ENCODE measurements around the gene ELMOD3. TPM values are rescaled to one million over a fixed set of nuclear protein-coding genes. Genes with fewer than 3 reads are reported as not detected.
"Not testable (repeated sequence)": the region's sequence is repeated elsewhere in the genome, so short reads cannot be mapped to it uniquely, and the experiment has no call there.

The ELMOD3 gene
- total RNA-seq, 1 donor from 2014 or later = 22.2 TPM

GRCh38 chr2:85323351-85323987 is 31.1 kb upstream of the ELMOD3 start:
- H3K4me1 Mint-ChIP-seq (ENCODE audit: unreplicated experiment) = peaks cover 40% of the 10 kb centered on the region
- no peak for DNase-seq (ENCODE audit: extremely low spot score, unreplicated experiment)
- H3K36me3 Mint-ChIP-seq = peaks cover 49% of the 10 kb centered on the region
- H3K9me3 Mint-ChIP-seq = no peaks in the 10 kb centered on the region
- H3K27me3 Mint-ChIP-seq = no peaks in the 10 kb centered on the region
- TF ChIP-seq, protein P1, sequence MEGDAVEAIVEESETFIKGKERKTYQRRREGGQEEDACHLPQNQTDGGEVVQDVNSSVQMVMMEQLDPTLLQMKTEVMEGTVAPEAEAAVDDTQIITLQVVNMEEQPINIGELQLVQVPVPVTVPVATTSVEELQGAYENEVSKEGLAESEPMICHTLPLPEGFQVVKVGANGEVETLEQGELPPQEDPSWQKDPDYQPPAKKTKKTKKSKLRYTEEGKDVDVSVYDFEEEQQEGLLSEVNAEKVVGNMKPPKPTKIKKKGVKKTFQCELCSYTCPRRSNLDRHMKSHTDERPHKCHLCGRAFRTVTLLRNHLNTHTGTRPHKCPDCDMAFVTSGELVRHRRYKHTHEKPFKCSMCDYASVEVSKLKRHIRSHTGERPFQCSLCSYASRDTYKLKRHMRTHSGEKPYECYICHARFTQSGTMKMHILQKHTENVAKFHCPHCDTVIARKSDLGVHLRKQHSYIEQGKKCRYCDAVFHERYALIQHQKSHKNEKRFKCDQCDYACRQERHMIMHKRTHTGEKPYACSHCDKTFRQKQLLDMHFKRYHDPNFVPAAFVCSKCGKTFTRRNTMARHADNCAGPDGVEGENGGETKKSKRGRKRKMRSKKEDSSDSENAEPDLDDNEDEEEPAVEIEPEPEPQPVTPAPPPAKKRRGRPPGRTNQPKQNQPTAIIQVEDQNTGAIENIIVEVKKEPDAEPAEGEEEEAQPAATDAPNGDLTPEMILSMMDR (conservative IDR thresholded peaks at IDR 0.05) = no peak
- no peak overlapping the region for H3K4me3 Mint-ChIP-seq
- no peak overlapping the region for H3K27ac Mint-ChIP-seq

DNA sequence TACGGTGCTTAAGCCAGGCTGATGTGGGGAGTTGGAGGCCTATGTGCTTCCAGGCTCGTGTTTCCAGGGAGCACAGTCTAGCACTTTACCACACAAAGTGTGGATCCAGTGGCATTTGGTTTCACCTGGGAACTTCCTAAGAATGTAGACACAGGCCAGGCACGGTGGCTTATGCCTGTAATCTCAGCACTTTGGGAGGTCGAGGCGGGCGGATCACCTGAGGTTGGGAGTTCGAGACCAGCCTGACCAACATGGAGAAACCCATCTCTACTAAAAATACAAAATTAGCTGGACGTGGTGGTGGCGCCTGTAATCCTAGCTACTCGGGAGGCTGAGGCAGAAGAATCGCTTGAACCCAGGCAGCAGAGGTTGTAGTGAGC is 30.6 kb upstream of the ELMOD3 start:
- DNase-seq (ENCODE audit: extremely low spot score, unreplicated experiment); H3K9me3 Mint-ChIP-seq; H3K4me3 Mint-ChIP-seq; H3K27me3 Mint-ChIP-seq; H3K27ac Mint-ChIP-seq: not testable (repeated sequence)
- peaks cover 44% of the 10 kb centered on the region for H3K36me3 Mint-ChIP-seq
- H3K4me1 Mint-ChIP-seq (ENCODE audit: unreplicated experiment) = peaks cover 38% of the 10 kb centered on the region

GRCh38 chr2:85324639-85325465 is 29.7 kb upstream of the ELMOD3 start:
- peak overlapping the region; percentile 73 for H3K27ac Mint-ChIP-seq
- DNase-seq (ENCODE audit: extremely low spot score, unreplicated experiment) = no peak
- peaks cover 39% of the 10 kb centered on the region for H3K36me3 Mint-ChIP-seq
- no peaks in the 10 kb centered on the region for H3K9me3 Mint-ChIP-seq
- TF ChIP-seq, protein P1 (conservative IDR thresholded peaks at IDR 0.05) = no peak
- H3K4me3 Mint-ChIP-seq = peak overlapping the region; percentile 97
- H3K4me1 Mint-ChIP-seq (ENCODE audit: unreplicated experiment) = peaks cover 34% of the 10 kb centered on the region
- H3K27me3 Mint-ChIP-seq = no peaks in the 10 kb centered on the region

- TF ChIP-seq, protein P1 (conservative IDR thresholded peaks at IDR 0.05) = no peak
- peaks cover 33% of the 10 kb centered on the region for H3K4me1 Mint-ChIP-seq (ENCODE audit: unreplicated experiment)
- DNase-seq (ENCODE audit: extremely low spot score, unreplicated experiment) = no peak
- no peaks in the 10 kb centered on the region for H3K9me3 Mint-ChIP-seq
- peaks cover 33% of the 10 kb centered on the region for H3K36me3 Mint-ChIP-seq
- peak overlapping the region; percentile 73 for H3K27ac Mint-ChIP-seq
- H3K27me3 Mint-ChIP-seq = no peaks in the 10 kb centered on the region
- H3K4me3 Mint-ChIP-seq = peak overlapping the region; percentile 97
Measured at GRCh38 chr2:85325466-85325811, 29.1 kb upstream of the ELMOD3 start.

DNA sequence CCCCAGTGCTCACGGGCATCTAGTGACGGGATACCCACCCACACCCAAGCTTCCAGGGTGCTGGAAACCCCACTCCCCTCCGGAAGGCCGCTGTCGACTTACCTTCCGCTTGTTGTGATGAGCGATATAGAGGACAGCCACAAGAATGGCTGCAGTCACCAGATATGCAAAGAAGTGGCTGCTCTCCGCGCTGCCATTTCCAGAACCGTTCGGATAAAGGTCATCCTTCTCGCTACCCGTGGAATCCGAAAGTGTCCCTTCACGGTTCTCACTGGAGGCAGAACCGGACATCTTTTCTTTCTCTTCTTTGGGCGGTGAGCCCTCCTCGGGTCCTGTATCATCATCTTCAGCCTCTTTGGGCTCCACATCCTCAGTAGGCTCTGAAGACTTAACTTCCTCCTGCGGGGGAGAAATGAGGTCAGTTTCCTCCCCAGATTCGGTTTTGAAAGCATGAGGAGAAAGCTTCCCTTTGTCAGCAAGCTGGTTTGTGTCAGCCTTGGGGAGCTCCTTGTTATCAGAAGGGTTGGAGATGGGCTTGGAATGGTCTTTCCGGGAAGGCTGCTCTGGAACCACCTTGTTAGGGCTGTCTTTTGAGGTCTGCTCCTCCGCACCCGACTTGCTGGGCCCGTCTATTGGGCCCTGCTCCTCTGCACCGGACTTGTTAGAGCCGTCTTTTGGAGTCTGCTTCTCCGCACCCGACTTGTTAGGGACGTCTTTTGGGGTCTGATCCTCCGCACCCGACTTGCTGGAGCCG is 28.0 kb upstream of the ELMOD3 start:
- Mint-ChIP-seq H3K36me3 (peaks cover 23% of the 10 kb centered on the region), H3K4me1 (ENCODE audit: unreplicated experiment) (peaks cover 33% of the 10 kb centered on the region), H3K27ac (peak overlapping the region; percentile 95), H3K9me3 (no peaks in the 10 kb centered on the region), H3K27me3 (no peaks in the 10 kb centered on the region), H3K4me3 (peak overlapping the region; percentile 97)
- DNase-seq (ENCODE audit: extremely low spot score, unreplicated experiment) = no peak
- TF ChIP-seq, protein P1 (conservative IDR thresholded peaks at IDR 0.05) = no peak

Measured in type B pancreatic cell (in vitro differentiated cells).